GM21529 (cell line): Measurements from ENCODE around the gene TEX13D.
"Not testable (repeated sequence)": the region's sequence is repeated elsewhere in the genome, so short reads cannot be mapped to it uniquely, and the experiment has no call there.

Experiments
- ATAC-seq: cut with Tn5 transposase; IDR thresholded peaks from one replicate; pipeline ENCODE4 v1.9.1; 2021; ENCODE audit not compliant: unreplicated experiment

TEX13D gene

DNA sequence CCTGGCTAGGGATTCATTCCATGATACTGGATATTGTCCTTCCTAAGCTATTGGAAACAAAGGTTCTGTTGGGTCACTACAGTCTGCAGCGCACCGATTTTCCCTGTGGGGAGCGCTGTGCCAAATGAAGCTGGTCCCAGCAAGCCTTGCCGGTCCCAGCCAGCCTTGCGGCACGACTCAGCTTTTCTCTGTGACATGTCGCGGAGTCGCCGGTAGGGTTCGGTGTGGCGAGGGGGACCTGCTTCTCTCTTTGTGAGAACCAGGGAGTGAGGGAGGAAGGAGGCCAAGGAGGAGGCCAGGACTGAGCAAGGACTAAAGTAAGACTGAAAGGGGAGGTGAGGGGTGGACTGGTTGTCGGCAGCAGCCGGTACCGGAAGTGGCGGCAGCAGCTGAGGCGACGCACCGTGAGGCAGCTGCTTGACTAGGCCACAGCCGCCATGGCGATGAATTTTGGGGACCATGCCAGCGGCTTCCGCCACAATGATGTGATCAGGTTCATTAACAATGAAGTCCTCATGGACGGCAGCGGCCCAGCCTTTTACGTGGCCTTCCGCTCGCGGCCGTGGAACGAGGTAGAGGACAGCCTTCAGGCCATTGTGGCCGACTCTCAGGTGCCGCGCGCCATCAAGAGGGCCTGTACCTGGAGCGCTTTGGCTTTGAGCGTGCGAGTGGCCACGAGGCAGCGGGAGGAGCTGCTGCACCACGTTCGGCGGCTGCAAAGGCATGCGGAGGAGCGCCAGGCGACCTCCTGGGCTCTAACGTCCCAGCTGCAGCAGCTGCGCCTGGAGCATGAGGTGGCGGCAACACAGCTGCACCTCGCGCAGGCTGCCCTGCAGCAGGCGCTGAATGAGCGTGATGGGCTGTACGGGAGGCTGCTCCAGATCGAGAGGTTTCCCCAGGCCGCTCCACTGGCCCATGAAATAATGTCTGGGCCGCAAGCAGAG lies at the start of gene TEX13D:
Gene TEX13D, plus strand, starts transcription at position 180 of the 944 bp plus-strand sequence. Its CDS starts 258 bp downstream, at position 438.
- no peak for ATAC-seq

DNA sequence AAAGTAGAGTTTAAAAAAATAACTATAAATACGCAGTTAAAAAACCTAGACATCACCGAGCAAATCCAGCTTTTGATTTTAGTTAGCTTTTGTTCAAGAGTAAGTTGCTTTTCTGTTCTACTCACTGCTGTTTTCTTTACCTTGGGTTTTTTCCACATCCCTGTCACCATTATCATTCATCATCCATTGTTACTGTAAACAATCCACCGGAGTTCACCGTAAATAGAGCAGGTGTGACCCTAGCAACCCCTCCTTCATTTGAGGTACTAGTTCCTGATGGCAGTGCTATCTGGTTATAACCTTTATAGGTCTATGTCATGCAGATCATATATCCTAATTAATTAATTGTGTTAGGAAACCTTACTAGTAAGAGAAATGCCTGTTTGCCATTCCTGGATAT lies 43.0 kb upstream of the TEX13D start:
- ATAC-seq: no peak

DNA sequence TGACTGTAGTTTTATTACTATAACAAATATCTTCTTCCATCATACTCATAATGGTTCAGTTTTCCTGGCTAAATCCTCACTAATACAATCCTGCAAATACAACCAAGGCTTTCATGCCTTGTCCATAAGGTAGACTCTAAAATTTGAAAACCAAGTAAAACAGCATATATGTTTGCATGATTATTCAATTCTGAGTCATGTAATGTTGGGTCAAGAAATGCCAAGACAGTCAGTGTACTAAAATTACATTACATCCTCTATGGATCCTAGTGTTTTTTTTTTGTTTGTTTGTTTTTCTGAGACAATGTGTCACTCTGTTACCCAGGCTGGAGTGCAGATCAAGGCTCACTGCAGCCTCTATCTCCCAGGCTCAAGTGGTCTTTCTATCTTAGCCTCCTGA lies 38.6 kb upstream of the TEX13D start:
- no peak for ATAC-seq

DNA sequence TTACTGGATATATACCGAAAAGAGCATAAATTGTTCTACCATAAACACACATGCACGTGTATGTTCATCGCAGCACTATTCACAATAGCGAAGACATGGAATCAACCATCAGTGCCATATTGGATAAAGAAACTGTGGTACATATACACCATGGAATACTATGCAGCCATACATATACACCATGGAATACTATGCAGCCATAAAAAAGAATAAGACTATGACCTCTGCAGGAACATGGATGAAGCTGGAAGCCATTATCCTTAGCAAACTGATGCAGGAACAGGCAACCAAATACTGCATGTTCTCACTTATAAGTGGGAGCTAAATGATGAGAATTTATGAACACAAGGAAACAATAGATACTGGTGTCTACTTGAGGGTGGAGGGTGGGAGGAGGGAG lies 33.1 kb upstream of the TEX13D start:
- not testable (repeated sequence) for ATAC-seq

DNA sequence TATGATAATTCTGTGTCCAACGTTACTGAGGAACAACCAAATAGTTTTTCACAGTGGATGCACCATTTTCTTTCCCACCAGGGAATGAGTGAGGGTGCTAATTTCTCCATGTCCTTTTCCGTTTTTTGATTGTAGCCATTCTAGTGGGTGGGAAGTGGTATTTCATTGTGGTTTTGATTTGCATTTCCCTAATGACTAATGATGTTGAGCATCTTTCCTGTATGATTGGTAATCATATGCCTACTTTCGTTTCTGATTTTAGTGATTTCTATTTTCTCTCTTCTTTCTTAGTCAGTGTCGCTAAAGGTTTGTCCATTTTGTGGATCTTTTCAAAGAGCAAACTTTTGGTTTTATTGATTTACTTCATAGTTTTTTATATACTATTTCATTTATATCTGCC lies 32.1 kb upstream of the TEX13D start:
- ATAC-seq: no peak

DNA sequence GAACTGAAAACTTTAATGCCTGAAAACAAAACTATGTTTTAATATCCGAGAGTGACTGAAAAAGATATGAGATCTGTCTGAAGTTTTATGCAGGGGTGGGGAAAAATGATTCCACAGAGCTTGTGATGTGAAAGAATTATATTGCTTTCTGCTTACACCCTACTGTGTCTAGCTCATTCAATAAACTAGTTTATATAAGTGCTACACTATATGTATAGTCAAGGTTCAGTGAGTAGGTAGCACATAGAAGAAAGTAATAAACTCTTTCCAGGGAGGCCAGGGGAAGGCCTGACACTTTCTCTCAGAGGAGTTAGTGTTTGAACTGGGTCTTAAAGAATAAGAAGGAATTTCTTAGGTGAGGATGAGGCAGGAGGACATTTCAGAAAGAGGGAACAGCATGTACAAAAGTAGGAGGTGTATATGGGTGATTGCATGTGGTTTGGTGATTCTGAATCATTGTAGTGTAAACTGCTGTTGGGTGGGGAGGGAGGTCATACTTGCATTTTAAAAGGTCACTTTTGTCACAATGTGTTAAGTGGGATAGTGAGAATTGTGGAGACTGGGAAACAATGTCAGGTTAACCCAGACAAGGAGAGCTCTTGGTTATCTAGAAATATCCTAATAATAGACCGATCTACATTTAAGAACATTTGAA lies 25.1 kb upstream of the TEX13D start:
- ATAC-seq: no peak

DNA sequence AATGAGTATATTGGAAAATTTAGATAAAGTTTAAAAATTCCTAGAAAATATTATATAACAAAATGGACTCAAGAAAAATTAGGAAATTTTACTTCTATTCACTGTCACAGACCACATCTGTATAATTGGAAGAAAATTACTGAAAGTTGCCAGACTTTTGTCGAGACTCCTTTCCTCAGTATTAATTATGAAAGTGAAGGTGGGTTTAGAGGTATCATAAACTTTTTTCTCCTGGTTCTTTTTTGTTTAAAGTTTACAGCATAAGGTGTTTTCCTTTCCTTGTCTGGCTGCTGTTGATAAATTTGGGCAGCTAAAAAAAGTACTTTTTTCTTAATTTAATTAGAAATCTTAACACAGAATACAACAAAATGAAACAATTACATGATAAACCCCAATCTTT lies 6.7 kb upstream of the TEX13D start:
- ATAC-seq: no peak

DNA sequence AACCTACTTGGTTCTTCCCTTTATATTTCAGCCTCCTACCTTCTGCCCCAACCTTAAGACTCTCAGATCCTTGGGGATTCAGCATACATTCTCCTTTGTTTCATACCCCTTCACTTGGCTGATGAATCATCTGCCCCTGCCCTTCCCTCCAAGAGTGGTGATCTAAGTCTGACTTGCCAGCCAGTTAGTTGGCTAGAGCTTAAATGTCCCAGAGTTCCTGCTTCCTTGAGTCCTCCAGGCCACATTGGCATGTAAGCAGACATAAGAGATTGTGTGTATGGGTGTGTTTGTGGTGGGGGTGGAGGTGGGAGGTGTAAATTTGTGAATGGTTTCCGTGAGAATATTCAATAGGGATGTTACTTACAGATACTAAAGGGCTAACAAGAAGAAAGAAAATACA lies 3.7 kb upstream of the TEX13D start:
- ATAC-seq: no peak

DNA sequence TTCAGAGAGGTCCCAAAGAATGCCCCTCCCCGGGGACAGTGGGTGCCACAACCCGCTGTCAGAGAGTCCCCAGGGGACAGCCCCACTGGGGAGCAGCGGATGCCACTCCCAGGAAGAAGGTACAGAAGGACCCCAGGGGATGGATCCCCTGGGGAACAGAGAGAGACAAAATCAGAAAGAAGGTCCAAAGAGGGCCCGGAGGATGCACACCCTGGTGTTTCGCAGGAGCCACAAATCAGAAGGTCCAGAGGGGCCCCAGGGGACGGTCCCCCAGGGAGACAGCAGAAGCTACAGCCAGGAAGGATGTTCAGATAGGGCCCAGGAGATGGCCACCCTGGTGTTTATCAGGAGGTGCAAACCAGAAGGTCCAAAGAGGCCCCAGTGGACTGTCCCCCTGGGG lies 1.4 kb downstream of the TEX13D start:
- no peak for ATAC-seq

DNA sequence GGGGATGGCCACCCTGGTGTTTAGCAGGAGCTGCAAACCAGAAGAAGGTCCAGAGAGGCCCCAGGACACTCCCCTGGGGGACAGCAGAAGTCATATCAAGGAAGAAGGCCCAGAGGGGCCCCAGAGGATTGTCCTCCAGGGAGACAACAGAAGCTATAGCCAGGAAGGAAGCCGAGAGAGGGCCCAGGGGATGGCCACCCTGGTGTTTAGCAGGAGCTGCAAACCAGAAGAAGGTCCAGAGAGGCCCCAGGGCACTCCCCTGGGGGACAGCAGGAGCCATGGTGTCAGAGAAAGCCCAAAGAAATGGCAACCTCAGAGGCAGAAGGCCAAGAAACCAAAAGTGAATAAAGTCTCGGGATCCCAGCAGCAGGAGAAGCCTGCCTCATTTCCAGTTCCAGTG lies 2.1 kb downstream of the TEX13D start:
- not testable (repeated sequence) for ATAC-seq

DNA sequence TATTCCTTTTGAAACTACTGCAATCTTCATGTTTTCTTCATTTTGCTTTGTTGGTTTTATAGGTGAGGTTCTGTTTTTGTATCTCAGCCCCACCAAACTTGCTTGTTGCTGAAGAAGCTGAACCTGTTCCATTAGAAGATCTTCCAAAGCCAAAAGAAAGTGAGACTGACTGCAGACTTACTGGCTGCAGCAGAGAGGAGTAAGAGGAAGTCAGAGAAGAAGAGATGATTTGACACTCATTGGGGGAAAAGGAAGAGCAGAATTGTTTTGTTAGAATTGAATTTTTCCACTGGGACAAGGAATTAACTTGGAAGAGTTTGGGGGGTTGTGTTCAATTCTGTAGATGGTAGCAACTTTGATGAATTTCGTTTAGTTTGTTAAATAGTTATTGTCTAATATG lies 3.1 kb downstream of the TEX13D start:
- ATAC-seq: no peak

DNA sequence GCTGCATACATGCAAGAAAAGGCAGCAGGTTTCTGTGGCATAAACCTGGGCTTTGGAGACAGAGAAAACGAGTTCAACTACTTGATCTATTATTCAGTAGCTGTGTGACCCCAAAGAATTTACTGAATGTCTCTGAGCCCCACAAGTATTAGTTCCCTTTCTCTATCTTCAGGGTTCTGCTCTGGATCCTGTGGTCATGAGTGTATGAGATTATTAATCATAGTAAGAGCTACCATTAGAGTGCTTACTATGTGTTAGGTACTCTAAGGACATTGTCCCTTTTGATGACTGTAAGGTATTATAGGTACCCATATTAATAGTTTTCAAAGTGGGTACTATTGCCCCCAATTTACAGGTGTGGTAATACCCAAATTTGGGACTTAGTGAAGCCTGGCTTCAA lies 5.5 kb downstream of the TEX13D start:
- ATAC-seq: no peak

DNA sequence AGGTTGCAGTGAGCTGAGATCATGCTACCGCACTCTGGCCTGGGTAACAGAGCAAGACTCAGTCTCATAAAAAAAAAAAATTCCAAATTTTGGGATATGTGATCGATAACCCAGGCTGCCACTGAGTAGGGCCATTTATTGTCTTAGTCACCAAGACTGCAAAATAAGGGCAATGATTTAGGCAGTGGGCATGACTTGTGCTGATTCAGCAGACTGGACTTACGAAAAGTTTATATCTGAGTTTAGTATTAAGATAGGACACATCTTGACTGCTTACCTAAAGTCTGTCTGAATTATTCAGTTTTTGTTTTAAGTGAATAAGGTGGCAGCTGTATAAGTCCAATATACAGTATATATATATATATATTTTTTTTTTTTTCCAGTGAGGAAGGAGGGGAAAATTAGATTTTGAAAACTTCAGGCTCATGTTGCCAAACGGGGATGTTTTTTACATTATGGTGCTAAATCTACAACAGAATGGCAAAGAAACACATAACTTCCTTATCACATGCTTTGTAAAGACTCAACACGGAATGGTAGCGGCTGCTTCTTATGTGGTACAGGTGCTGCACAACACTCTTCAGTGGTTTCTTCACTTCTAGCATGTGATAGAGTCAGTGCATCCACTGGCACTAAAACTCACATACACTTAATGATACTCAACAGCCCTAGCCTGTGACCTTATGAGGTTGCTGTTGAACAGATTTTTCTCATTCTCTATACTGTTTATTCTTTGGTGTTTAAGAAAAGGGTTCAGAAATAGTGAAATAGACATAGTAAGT lies 6.5 kb downstream of the TEX13D start:
- ATAC-seq: no peak

DNA sequence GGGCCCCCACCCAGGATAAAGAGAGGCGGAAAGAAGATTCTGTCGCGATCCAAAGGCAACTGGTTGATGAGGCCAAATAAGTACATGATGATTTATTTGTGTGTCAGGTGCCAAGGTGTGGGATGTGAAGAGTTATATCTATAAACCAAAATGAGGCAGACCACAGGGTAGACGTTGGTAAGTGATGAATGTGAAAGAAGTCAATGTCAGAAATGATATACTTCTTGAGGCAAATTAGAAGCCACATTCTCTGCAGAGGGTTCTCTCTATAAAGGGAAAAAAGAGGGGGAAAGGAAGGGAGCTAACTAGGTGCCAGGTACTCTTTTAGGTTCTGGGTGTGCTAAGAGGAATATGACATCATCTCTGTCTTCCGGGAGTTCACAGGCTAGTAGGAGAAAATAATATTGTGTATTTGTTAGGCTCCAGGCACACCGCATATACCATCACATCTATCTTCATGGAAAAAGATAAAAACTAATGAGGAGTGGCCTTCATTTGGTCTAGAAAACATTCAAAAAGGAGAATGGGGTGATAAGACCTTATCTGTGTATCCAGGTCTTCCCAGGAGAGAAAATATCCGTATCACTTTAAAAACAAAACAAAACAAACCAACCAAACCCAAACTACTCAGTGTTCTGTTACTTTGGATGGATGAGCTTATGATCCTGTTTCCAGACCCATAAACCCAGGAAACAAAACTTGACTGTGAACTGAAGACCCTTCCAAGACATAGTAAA lies 9.1 kb downstream of the TEX13D start:
- ATAC-seq: no peak

DNA sequence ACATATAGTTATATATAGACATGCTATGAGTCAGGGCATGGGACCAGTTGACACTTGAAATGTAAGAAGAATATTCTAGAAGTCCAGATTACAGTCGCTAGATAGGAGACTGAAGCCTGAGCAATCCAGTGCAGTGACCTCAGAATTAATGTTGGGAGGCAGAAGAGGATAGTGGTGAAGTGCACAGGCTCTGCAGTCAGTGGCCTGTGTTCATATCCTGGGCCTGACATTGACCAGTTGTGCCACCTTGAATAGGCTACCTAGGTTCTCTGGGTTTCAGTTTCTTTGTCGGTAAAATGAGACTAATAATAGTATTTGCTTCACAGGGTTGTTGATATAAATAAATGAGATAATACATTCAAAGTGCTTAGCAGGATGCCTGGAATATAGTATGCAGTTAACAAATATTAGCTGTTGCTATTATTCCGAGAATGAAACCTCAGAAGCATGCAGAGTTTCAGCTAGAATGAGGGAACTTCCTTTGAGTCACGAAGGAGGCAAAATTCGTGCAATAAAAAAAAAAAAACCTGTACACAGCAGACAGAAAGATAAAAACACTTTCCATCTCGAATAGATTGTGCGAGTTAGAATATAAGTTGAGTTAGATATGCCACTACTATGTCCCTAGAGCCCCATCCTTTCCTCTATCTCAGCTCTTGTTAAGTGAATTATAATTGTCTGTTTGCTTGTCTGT lies 9.9 kb downstream of the TEX13D start:
- no peak for ATAC-seq

DNA sequence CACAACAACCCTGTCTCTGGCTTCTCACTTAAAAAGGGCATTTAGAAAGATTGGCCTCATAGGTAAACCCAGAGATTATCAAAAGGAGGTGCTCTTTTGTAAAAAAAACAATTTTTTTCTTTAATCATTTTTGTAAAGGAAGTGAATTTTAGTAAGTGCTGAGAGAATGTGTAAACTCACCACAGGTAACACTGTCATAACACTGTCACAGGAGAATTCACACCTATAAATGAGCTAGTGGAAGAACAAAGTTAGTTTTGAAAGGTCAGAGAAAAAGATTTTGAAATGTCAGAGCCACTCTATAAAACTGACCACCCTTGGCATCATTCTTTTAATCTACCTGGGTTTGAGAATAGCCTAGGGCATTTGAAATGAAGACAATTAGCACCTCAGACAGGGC lies 10.6 kb downstream of the TEX13D start:
- no peak for ATAC-seq

DNA sequence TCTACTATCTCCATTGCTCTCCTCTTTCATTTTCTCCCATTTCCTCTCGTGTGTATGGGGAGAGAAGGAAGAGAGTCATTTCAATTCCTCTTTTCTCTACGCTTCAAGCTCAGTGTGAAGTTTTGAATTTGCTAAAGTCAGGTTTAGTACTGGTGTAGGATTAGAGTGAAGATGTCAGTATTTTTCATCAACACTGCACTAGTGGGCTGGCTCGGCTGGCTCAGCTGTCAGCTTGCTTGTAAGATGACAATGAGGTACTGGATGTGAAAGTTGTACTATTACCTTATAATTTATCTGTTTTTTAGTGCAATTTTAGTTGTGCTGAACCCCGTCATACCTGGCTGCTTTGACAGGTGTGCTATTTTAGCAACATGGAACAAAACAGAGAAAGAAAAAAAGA lies 11.8 kb downstream of the TEX13D start:
- no peak for ATAC-seq

DNA sequence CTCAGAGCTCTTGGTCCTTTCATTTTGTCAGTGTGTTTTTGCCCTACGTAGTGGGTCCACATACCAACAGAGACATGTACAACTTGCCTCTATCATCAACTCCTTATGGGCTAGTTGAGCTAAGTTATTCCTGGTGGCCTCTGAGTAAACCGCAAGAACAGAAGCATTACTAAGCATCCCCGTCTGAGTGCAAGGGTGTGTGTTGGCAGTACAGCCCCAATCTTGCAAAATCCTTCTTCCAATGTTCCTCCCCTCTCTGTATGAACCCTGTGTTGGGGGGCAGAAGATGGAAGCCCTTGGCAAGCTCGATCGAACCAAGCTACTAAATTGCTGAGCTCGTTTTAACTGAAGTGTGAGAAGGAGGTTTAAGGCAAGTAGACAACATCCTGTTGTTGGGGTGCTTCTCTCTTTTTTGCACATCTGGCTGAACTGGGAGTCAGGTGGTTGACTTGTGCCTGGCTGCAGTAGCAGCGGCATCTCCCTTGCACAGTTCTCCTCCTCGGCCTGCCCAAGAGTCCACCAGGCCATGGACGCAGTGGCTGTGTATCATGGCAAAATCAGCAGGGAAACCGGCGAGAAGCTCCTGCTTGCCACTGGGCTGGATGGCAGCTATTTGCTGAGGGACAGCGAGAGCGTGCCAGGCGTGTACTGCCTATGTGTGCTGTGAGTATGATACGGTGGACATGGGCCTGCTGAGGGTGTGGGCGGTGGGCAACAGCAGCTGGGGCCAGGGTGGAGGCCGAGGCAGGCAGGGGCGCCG lies 13.8 kb downstream of the TEX13D start, which contains the start of gene SH2D1A:
Gene SH2D1A, plus strand, starts transcription at position 447 of the 760 bp plus-strand sequence. Its CDS starts 80 bp downstream, at position 527.
- ATAC-seq: no peak

DNA sequence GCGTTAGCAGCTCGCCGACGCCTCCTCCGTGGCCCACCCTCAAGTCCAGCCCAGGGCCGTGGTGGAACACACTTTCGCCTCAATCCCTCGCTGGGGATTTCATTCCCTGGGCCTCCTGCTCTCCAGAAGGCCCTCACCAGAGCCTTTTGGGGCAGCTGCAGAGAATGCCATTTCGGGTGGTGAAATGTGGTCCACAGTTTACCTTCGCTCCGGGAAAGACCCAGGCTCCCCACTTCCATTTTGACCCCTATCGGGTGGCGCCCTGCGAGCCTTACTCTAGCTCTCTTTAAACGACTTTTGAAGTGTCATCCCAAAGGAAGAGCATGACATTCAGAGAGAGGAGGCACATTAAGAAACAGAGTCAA lies 14.4 kb downstream of the TEX13D start:
- no peak for ATAC-seq

DNA sequence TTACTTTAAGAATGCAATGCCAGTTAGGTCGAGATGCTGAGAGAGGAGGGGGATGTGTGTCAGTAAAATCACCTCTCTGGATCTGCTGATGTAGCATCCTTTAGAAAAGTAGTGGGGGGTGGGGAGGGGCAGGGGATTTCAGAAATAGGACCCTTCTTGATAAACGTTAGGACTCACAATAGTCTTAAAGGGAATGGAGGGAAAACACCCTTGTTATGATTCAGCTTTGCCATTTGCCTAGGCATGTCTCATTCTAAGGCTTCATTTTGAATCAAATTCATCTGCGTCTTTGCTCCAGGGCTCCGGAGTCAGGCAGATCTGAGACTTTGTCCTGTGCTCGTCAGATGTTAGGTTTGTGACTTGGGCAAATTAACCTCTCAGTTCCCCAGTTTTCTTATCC lies 14.8 kb downstream of the TEX13D start:
- no peak for ATAC-seq
